Naive thymus-derived CD4-positive, alpha-beta T cell (primary cell): ENCODE data around the gene RNF144A. TPM values are rescaled to one million over a fixed set of nuclear protein-coding genes. Genes with fewer than 3 reads are reported as not detected.

Experiments used
- ATAC-seq: fragments of 150-1000 bp; cut with Tn5 transposase; 2 replicates; pipeline ENCODE4 v1.10.0; 2021; ENCODE audit warnings: mild to moderate bottlenecking, moderate library complexity
- CTCF ChIA-PET: fragments of 350-600 bp; sonication (Branson Sonifier 250); formaldehyde crosslinking; loops from one replicate; lab custom pipeline; 2021; ENCODE audit warnings: antibody characterized with exemption; lab: Charles Lee
- POLR2A ChIA-PET: fragments of 350-600 bp; sonication (Branson Sonifier 250); formaldehyde crosslinking; loops from one replicate; lab custom pipeline; 2021; ENCODE audit warnings: antibody characterized with exemption, inconsistent platforms; lab: Charles Lee
- DNase-seq, 9 donors: peaks; one replicate each; pipeline versions ENCODE4 v3.0.0 to v3.0.0-alpha.2; 2020 to 2022; ENCODE audit warnings: mixed read lengths in 1 of 9
- H3K27ac ChIP-seq: one replicate; pipeline ENCODE4 v1.7.0; 2013; ENCODE audit warnings: mild to moderate bottlenecking, low read depth, low read length, moderate library complexity
- H3K27me3 ChIP-seq, 2 donors: one replicate each; pipeline ENCODE4 v1.7.0; 2013; ENCODE audit warnings: low read length in 2 of 2, mild to moderate bottlenecking in 2 of 2, moderate library complexity in 2 of 2; ENCODE audit not compliant: control insufficient read depth in 2 of 2, insufficient read depth in 2 of 2
- H3K36me3 ChIP-seq, 3 experiments: 1 replicate in 2 of 3; 2 replicates in 1 of 3; pipeline ENCODE4 v1.7.0; 2013; ENCODE audit warnings: low read length in 3 of 3, mild to moderate bottlenecking in 3 of 3, moderate library complexity in 1 of 3; ENCODE audit not compliant: insufficient read depth in 3 of 3, control insufficient read depth in 2 of 3
- H3K4me1 ChIP-seq, 2 donors: one replicate each; pipeline ENCODE4 v1.7.0; 2013; ENCODE audit warnings: low read length in 2 of 2, mild to moderate bottlenecking in 2 of 2, moderate library complexity in 1 of 2; ENCODE audit not compliant: control insufficient read depth in 2 of 2, insufficient read depth in 2 of 2
- H3K4me3 ChIP-seq: 2 replicates; pipeline ENCODE4 v1.7.0; 2013; ENCODE audit warnings: mild to moderate bottlenecking, low read length
- H3K9me3 ChIP-seq, 3 experiments: 1 replicate in 2 of 3; 2 replicates in 1 of 3; pipeline ENCODE4 v1.7.0; 2013; ENCODE audit warnings: low read length in 3 of 3; ENCODE audit not compliant: control insufficient read depth in 2 of 3
- H3K27ac Mint-ChIP-seq, 9 donors: one replicate each; pipeline ENCODE4 v1.8.0; 2020 to 2022; ENCODE audit warnings: mixed read lengths in 9 of 9, mild to moderate bottlenecking in 8 of 9, moderate library complexity in 5 of 9, inconsistent platforms in 2 of 9
- H3K27me3 Mint-ChIP-seq, 5 donors: one replicate each; pipeline ENCODE4 v1.8.0; 2021 to 2022; ENCODE audit warnings: mixed read lengths in 5 of 5, mild to moderate bottlenecking in 1 of 5
- H3K36me3 Mint-ChIP-seq, 5 donors: one replicate each; pipeline ENCODE4 v1.8.0; 2020 to 2022; ENCODE audit warnings: mixed read lengths in 5 of 5, mild to moderate bottlenecking in 3 of 5, inconsistent platforms in 1 of 5
- H3K4me1 Mint-ChIP-seq, 7 donors: one replicate each; pipeline ENCODE4 v1.8.0; 2020 to 2022; ENCODE audit warnings: mixed read lengths in 7 of 7, mild to moderate bottlenecking in 3 of 7, inconsistent platforms in 1 of 7
- H3K4me3 Mint-ChIP-seq, 10 donors: one replicate each; pipeline ENCODE4 v1.8.0; 2020 to 2022; ENCODE audit warnings: mild to moderate bottlenecking in 10 of 10, mixed read lengths in 10 of 10, moderate library complexity in 6 of 10, inconsistent platforms in 2 of 10
- H3K9me3 Mint-ChIP-seq, 11 donors: one replicate each; pipeline ENCODE4 v1.8.0; 2020 to 2022; ENCODE audit warnings: mixed read lengths in 11 of 11, mild to moderate bottlenecking in 4 of 11, inconsistent platforms in 1 of 11, moderate library complexity in 1 of 11
- intact Hi-C, 2 donors: fragments of 100-400 bp; cut with micrococcal nuclease; formaldehyde crosslinking; loops; one replicate each; pipeline ENCODE4 v1.15.1; 2023
- polyA plus RNA-seq, 2 donors: library from polyadenylated mRNA; unstranded; fragments of 300-500 nt; fragmentation: Illumina TruSeq; gene quantifications; one replicate each; pipeline ENCODE4 v1.2.3, GENCODE V29; 2021
- total RNA-seq, 6 experiments: library from RNA in 5 of 6; stranded (reverse) in 5 of 6; gene quantifications; 1 replicate in 5 of 6; 2 replicates in 1 of 6; pipeline ENCODE4 v1.2.3 and lab custom pipeline; 2021 to 2026

The RNF144A gene
- total and polyA plus RNA-seq, 7 experiments from 2014 or later = 21.2 to 74.4 (median 56.3) TPM

DNA sequence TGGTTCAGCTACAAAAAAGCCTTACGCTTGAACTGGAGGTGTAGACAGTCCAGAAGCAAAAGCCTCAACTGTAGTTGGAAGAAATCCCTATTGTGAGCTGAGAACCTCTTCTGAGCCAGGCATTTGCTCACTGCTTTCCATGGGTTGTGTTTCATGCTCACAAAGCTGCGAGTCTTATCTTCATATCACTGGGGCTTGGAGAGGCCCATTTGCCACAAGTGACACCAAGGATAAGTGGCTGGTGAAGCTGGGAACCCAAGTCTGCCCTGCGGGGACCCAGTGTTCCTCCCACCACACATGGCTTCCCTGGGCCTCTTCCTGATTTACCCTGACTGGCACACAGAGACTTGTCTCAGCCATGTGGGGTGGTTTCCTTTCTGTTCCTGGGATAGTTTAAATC lies 130.4 kb downstream of the RNF144A start:
- H3K9me3 ChIP-seq = no peaks in the 10 kb centered on the region
- Mint-ChIP-seq H3K36me3 (peaks cover 4 to 51% (median 18%) of the 10 kb centered on the region in 5 donors), H3K27me3 (no peaks in the 10 kb centered on the region), H3K4me3 (no peak overlapping the region), H3K27ac (peak overlapping the region in 8 of 9 donors; percentile 26 to 84 (median 60)), H3K4me1 (peaks cover 5 to 60% (median 38%) of the 10 kb centered on the region in 7 donors), H3K9me3 (no peaks in the 10 kb centered on the region)
- no peak overlapping the region for H3K27ac ChIP-seq
- ChIA-PET CTCF (interaction anchor here (0.6 kb wide), 1 partner anchor 16 kb away, joined by 3 read pairs; no protein-coding TSS in a partner anchor), POLR2A (no interaction called here)
- intact Hi-C loops = no loop called here
- peaks cover 0 to 4% of the 10 kb centered on the region in 2 donors for H3K4me1 ChIP-seq
- DNase-seq (no peak), ATAC-seq (no peak)
- H3K36me3 ChIP-seq = peaks cover 0 to 17% (median 5%) of the 10 kb centered on the region in 3 experiments
- no peak overlapping the region for H3K4me3 ChIP-seq
- H3K27me3 ChIP-seq = no peaks in the 10 kb centered on the region

DNA sequence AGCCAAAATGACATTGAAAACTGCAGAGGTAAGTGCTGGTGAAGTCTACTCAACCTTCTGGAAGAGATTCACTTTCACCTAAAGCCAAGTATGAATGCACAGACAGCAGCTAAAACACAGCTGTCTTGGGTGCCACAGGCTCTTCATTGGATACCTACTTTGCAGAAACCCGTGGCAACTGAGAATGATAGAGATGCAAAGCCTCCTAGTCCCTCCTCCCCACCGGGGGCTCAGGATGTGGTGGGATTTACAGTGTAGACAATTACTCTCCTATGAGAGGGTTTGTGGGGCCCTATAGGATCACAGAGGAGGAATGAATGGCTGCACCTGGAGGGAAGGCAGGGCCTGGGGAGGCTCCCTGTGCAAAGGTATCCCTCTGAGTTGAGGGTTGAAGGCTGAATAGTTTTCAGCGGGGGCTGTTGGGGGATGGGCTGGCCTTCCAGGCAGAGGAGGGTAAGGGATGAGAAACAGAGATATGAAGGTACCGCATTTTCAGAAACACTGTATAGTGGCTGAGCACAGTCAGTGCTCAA lies 131.6 kb downstream of the RNF144A start:
- Histone ChIP-seq H3K4me3 (no peak overlapping the region), H3K4me1 (peaks cover 0 to 4% of the 10 kb centered on the region in 2 donors), H3K27ac (no peak overlapping the region), H3K27me3 (no peaks in the 10 kb centered on the region), H3K36me3 (peaks cover 0 to 17% (median 5%) of the 10 kb centered on the region in 3 experiments), H3K9me3 (no peaks in the 10 kb centered on the region)
- ChIA-PET POLR2A (no interaction called here), CTCF (no interaction called here)
- no peak for ATAC-seq
- Mint-ChIP-seq H3K9me3 (no peaks in the 10 kb centered on the region), H3K4me1 (peaks cover 5 to 64% (median 40%) of the 10 kb centered on the region in 7 donors), H3K27ac (peak overlapping the region in 3 of 9 donors; percentile 28 to 76 (median 53)), H3K27me3 (no peaks in the 10 kb centered on the region), H3K36me3 (peaks cover 7 to 51% (median 18%) of the 10 kb centered on the region in 5 donors), H3K4me3 (no peak overlapping the region)
- intact Hi-C loops = no loop called here
- no peak for DNase-seq

DNA sequence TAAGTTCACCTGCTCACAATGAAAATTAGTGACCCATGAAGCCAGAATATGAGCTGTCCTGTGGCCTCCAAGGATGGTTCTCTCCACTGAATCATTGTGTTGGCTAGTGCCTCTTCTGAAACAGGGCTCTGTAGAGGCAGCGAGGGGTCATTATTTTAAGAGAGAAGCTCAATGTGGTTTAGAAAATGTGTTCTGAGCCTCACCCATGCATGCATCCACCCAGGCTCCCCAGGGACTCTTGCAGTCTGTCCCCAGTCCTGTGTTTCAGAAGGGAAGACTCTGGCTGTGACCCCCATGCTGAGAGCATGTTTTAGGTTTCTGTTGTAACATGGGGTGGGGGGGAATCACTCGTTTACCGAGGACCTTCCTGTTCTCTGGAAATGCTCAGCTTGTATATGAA lies 135.2 kb downstream of the RNF144A start:
- H3K4me3 ChIP-seq = no peak overlapping the region
- no peak overlapping the region for H3K27ac Mint-ChIP-seq
- no peaks in the 10 kb centered on the region for H3K9me3 Mint-ChIP-seq
- POLR2A ChIA-PET = interaction anchor here (0.6 to 0.8 kb wide), 2 partner anchors 10 to 180 kb away, joined by 3 read pairs; no protein-coding TSS in a partner anchor
- H3K4me1 Mint-ChIP-seq = peaks cover 0 to 28% (median 14%) of the 10 kb centered on the region in 7 donors
- H3K27me3 ChIP-seq = no peaks in the 10 kb centered on the region
- intact Hi-C loops = no loop called here
- peaks cover 14 to 26% of the 10 kb centered on the region in 2 donors for H3K4me1 ChIP-seq
- CTCF ChIA-PET = no interaction called here
- H3K27me3 Mint-ChIP-seq = no peaks in the 10 kb centered on the region
- no peaks in the 10 kb centered on the region for H3K9me3 ChIP-seq
- no peak overlapping the region for H3K27ac ChIP-seq
- H3K36me3 ChIP-seq = no peaks in the 10 kb centered on the region
- no peak for ATAC-seq
- peaks cover 5 to 26% (median 10%) of the 10 kb centered on the region in 5 donors for H3K36me3 Mint-ChIP-seq
- no peak overlapping the region for H3K4me3 Mint-ChIP-seq
- DNase-seq = no peak

DNA sequence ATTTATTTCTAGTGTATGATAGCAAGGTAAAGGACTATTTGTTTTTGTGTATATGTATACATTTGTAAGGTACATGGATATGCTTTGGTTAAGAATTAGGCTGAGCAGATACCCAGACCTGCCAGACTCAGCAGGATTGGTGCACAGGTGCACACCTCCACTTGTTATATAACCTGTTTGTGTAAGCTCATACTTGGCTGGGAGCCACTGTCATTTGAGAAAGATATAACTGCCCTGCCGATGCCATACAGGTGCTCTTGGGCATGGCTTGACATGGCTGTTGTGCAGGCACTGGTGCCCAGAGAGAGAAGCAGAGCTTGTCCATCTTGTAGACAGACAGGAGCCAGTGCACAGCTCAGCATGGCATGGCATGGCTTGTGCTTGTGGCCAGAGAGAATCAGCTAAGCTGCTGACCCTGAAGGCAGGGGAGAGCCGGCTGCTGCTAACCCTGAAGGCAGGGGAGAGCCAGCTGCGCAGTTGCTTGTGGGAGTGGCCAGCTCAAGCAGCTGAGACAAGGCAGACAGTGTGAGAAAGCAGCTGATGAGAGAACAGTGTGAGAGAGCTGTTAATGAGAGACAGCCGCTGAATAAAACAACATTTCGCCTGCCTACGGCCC lies 136.5 kb downstream of the RNF144A start:
- Histone ChIP-seq H3K4me3 (no peak overlapping the region), H3K9me3 (no peaks in the 10 kb centered on the region), H3K27me3 (no peaks in the 10 kb centered on the region), H3K36me3 (no peaks in the 10 kb centered on the region), H3K27ac (no peak overlapping the region), H3K4me1 (peaks cover 27 to 38% of the 10 kb centered on the region in 2 donors)
- H3K4me3 Mint-ChIP-seq = no peak overlapping the region
- H3K27ac Mint-ChIP-seq = peak overlapping the region in 1 of 9 donors; percentile 17
- DNase-seq (no peak), ATAC-seq (no peak)
- ChIA-PET POLR2A (interaction anchor here (0.6 kb wide), 1 partner anchor 22 kb away, joined by 3 read pairs; no protein-coding TSS in a partner anchor), CTCF (interaction anchor here (1.0 to 2.4 kb wide), 2 partner anchors 10 to 44 kb away, joined by 3 to 12 read pairs; no protein-coding TSS in a partner anchor)
- intact Hi-C loops = no loop called here
- H3K27me3 Mint-ChIP-seq = no peaks in the 10 kb centered on the region
- H3K36me3 Mint-ChIP-seq = peaks cover 5 to 19% (median 12%) of the 10 kb centered on the region in 5 donors
- H3K4me1 Mint-ChIP-seq = peaks cover 4 to 20% (median 11%) of the 10 kb centered on the region in 7 donors
- no peaks in the 10 kb centered on the region for H3K9me3 Mint-ChIP-seq

DNA sequence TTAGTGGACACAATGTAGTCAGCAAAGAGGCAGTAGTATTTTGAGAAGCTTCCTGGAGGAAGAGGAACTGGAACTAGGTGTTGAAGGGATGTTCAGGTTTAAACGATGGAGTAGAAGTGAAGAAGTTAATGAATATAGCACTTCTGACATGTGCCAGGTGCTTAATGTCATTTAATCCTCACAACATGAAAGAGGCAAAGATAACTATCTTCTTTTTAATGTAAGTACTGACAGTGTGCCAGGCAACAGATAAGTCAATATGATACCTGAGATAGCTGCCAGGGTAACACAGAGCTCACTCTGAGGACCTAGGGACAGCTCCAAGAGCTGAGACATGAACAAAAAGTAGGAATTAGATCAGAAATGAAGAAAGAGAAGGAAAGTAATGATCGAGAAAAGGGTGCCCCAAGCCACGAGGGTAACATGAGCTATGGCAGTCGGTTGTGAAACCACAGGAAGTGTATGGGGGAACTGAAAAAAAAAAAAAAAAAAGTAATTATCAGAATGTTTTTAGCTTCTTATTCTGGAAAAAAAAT lies 140.7 kb downstream of the RNF144A start:
- H3K4me1 ChIP-seq = peaks cover 37 to 53% of the 10 kb centered on the region in 2 donors
- peak overlapping the region; percentile 65 for H3K27ac ChIP-seq
- peak in 6 of 9 donors; percentile 48 to 69 (median 64) for DNase-seq
- H3K9me3 Mint-ChIP-seq = peaks cover 0 to 13% (median 4%) of the 10 kb centered on the region in 11 donors
- peak overlapping the region in 9 of 10 donors; percentile 51 to 91 (median 79) for H3K4me3 Mint-ChIP-seq
- intact Hi-C loops = loop anchor here in 1 of 2 donors (2.0 kb wide), 1 partner anchor 39 kb away; no protein-coding TSS in a partner anchor
- no peaks in the 10 kb centered on the region for H3K27me3 Mint-ChIP-seq
- H3K36me3 ChIP-seq = peaks cover 0 to 4% (median 0%) of the 10 kb centered on the region in 3 experiments
- no peaks in the 10 kb centered on the region for H3K27me3 ChIP-seq
- peak overlapping the region in 2 of 9 donors; percentile 90 to 97 for H3K27ac Mint-ChIP-seq
- peak; percentile 66 for ATAC-seq
- H3K9me3 ChIP-seq = no peaks in the 10 kb centered on the region
- H3K36me3 Mint-ChIP-seq = peaks cover 13 to 27% (median 25%) of the 10 kb centered on the region in 5 donors
- H3K4me3 ChIP-seq = peak overlapping the region; percentile 24
- CTCF ChIA-PET = interaction anchor here (0.7 to 1.7 kb wide), 4 partner anchors 13 to 1624 kb away, joined by 3 to 8 read pairs (median 3); partner anchors contain the start of gene ID2
- POLR2A ChIA-PET = interaction anchor here (0.6 to 3.0 kb wide), 6 partner anchors 13 to 1840 kb away, joined by 3 to 15 read pairs (median 4); partner anchors contain the start of gene ID2
- peaks cover 0 to 18% (median 6%) of the 10 kb centered on the region in 7 donors for H3K4me1 Mint-ChIP-seq

DNA sequence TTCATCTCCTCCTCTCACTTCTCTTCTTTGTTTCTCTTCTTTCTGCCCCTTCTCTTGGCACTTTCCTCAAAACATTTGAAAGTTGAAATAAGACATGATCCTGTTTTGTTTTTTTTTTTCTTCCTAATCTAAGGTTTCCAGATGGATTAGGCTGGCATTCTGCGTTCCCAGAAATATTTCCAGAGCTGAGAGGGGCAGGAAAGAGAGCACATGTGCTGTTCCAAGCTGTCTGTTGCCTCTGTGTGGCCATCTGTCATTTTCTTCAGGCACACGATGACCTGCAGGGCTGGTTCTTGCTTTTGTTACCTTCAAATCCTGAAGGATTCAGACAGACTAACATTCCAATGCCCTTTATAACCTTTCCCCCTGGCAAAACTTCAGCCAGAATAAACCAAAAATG lies 142.9 kb downstream of the RNF144A start:
- POLR2A ChIA-PET = interaction anchor here (3.0 kb wide), 1 partner anchor 15 kb away, joined by 15 read pairs; no protein-coding TSS in a partner anchor

More for the DNA sequence above, 142.9 kb downstream of the RNF144A start:
- H3K4me3 Mint-ChIP-seq = peak overlapping the region in 5 of 10 donors; percentile 7 to 82 (median 49)
- no peaks in the 10 kb centered on the region for H3K27me3 Mint-ChIP-seq
- peaks cover 0 to 9% (median 0%) of the 10 kb centered on the region in 3 experiments for H3K9me3 ChIP-seq
- intact Hi-C loops = no loop called here
- H3K4me1 Mint-ChIP-seq = peaks cover 0 to 19% (median 4%) of the 10 kb centered on the region in 7 donors
- H3K36me3 Mint-ChIP-seq = peaks cover 19 to 48% (median 45%) of the 10 kb centered on the region in 5 donors
- no peak for ATAC-seq
- CTCF ChIA-PET = no interaction called here
- no peaks in the 10 kb centered on the region for H3K27me3 ChIP-seq
- H3K4me1 ChIP-seq = peaks cover 37 to 49% of the 10 kb centered on the region in 2 donors
- H3K4me3 ChIP-seq = no peak overlapping the region
- H3K27ac Mint-ChIP-seq = peak overlapping the region in 5 of 9 donors; percentile 12 to 96 (median 90)
- H3K36me3 ChIP-seq = peaks cover 0 to 11% (median 0%) of the 10 kb centered on the region in 3 experiments
- no peak for DNase-seq
- H3K9me3 Mint-ChIP-seq = peaks cover 4 to 28% (median 11%) of the 10 kb centered on the region in 11 donors
- no peak overlapping the region for H3K27ac ChIP-seq
